ENCODE results near the gene ABCF1.

Gene ABCF1

GRCh38 chr6:30562470-30563425, 8.5 kb upstream of the ABCF1 start:
- FAIRE-seq (no peak), DNase-seq (ENCODE audit: insufficient read length, low spot score) (no peak)
- no peak for TF ChIP-seq CTCF (IDR thresholded peaks at IDR 0.05; ENCODE audit: insufficient read depth, missing control alignments)

- no peak for DNase-seq (ENCODE audit: insufficient read length, low spot score)
- TF ChIP-seq CTCF (IDR thresholded peaks at IDR 0.05; ENCODE audit: insufficient read depth, missing control alignments) = no peak
- no peak for FAIRE-seq
Measured at GRCh38 chr6:30564114-30564513, 7.1 kb upstream of the ABCF1 start.

GRCh38 chr6:30565772-30566171, 5.5 kb upstream of the ABCF1 start:
- no peak for FAIRE-seq
- TF ChIP-seq CTCF (IDR thresholded peaks at IDR 0.05; ENCODE audit: insufficient read depth, missing control alignments) = no peak
- DNase-seq (ENCODE audit: insufficient read length, low spot score) = no peak

DNA sequence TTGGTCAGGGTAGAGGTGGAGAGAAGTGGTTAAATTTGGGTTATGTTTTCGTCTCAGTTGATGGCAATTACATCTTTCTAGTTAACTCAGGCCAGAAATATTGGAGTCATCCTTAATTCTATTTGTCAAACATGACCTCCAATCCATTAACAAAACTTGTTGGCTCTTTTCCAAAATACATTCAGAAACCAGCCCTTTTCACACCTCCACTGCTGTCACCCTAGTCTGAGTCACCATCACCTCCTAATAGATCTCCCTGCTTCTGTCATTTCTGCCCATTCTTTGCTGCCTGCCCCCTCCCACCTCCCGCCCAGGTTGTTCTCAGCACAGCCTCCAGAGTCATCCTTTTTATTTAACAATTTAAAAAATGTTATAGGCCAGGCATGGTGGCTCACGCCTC, 3.0 kb upstream of the ABCF1 start:
- DNase-seq (ENCODE audit: insufficient read length, low spot score) = no peak
- no peak for TF ChIP-seq CTCF (IDR thresholded peaks at IDR 0.05; ENCODE audit: insufficient read depth, missing control alignments)
- no peak for FAIRE-seq

GRCh38 chr6:30570263-30570662, 979 bp upstream of the ABCF1 start:
- no peak for FAIRE-seq
- no peak for DNase-seq (ENCODE audit: insufficient read length, low spot score)
- TF ChIP-seq CTCF (IDR thresholded peaks at IDR 0.05; ENCODE audit: insufficient read depth, missing control alignments) = no peak

DNA sequence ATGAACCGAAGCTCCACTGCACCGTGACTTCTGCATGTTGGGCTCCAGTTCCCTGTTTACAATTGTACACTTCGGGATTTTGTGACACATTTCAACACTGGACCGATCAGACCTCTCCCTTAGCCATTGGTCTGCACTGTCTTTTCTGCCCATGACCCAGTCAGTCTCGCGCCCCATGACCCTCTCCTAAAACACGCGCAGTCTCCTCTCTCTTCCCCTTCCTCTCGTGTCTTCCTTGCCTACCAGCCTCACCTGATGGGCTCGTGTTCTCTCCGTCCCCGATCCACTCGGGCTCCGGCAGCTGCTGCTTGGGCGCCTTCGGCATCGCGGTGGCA, 535 bp upstream of the ABCF1 start:
- DNase-seq (ENCODE audit: insufficient read length, low spot score) = no peak
- no peak for TF ChIP-seq CTCF (IDR thresholded peaks at IDR 0.05; ENCODE audit: insufficient read depth, missing control alignments)
- no peak for FAIRE-seq

DNA sequence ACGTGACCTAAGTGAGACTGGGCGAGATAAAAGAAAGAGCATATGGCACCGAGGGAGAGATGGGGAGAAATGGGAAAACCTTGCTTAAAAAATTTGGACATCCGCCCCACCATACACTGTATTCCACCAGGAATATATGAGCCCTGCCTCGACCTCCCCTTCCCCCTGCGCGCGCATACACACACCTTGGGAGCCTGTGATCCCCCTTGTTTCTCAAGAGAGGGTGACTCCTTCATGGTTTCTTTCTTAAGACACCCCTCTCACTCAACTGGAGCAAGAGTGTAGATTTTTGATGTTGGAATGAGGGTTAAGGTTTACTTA, 480 bp downstream of the ABCF1 start:
- FAIRE-seq (no peak), DNase-seq (ENCODE audit: insufficient read length, low spot score) (no peak)
- TF ChIP-seq CTCF (IDR thresholded peaks at IDR 0.05; ENCODE audit: insufficient read depth, missing control alignments) = no peak

Measured in D721Med (cell line).